GM06990 (cell line): ENCODE data around the gene MRPS10.

Experiments
- DNase-seq: peaks from one replicate; pipeline ENCODE4 v3.0.0-alpha.2; 2011; ENCODE audit not compliant: insufficient read length; ENCODE audit errors: extremely low read depth
- H3K27me3 ChIP-seq: replicated peaks from 2 replicates; pipeline ENCODE4 v1.6.0; 2011; ENCODE audit warnings: low read length; ENCODE audit not compliant: control insufficient read depth, insufficient read depth
- H3K36me3 ChIP-seq: 2 replicates; pipeline ENCODE4 v1.5.1; 2011; ENCODE audit warnings: low read length; ENCODE audit not compliant: control insufficient read depth, insufficient read depth
- H3K4me3 ChIP-seq: replicated peaks from 2 replicates; pipeline ENCODE4 v1.5.1; 2011; ENCODE audit warnings: low read depth, mild to moderate bottlenecking, control low read depth, low read length
- CTCF ChIP-seq: IDR thresholded peaks from 2 replicates; pipeline ENCODE4 v1.5.1; 2011; ENCODE audit warnings: low read length, control low read depth, mild to moderate bottlenecking, inconsistent platforms; ENCODE audit not compliant: insufficient read depth, poor library complexity, severe bottlenecking

The MRPS10 gene

DNA sequence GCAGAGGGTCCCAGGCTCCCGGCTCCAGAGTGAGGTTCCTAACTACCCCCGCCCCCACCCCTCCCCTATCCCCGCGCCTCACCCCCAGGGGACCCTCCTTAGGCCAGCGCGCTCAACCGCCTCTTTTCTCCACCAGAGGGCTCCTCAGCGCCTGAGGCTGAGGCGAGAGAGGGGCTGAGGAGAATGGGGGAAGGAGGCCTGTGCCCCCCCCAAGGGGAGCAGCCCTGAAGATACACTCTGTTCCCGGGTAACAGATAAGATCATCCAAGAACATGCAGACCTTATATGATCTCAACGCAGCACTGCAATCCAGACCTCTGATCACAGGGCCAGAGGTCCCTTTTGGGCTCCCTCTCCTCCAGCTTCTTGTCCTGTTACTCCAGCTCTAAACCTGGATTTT, 43.3 kb upstream of the MRPS10 start:
- DNase-seq: no peak
- Histone ChIP-seq H3K27me3 (no peaks in the 10 kb centered on the region), H3K4me3 (no peak overlapping the region), H3K36me3 (peaks cover 2% of the 10 kb centered on the region; the same call in 1 of the 2 replicates)
- TF ChIP-seq CTCF: peak; percentile 68

GRCh38 chr6:42260396-42260888, 42.8 kb upstream of the MRPS10 start:
- no peak overlapping the region for H3K4me3 ChIP-seq
- H3K27me3 ChIP-seq: no peaks in the 10 kb centered on the region
- H3K36me3 ChIP-seq: peaks cover 2% of the 10 kb centered on the region; the same call in 1 of the 2 replicates
- TF ChIP-seq CTCF: no peak
- DNase-seq: no peak

DNA sequence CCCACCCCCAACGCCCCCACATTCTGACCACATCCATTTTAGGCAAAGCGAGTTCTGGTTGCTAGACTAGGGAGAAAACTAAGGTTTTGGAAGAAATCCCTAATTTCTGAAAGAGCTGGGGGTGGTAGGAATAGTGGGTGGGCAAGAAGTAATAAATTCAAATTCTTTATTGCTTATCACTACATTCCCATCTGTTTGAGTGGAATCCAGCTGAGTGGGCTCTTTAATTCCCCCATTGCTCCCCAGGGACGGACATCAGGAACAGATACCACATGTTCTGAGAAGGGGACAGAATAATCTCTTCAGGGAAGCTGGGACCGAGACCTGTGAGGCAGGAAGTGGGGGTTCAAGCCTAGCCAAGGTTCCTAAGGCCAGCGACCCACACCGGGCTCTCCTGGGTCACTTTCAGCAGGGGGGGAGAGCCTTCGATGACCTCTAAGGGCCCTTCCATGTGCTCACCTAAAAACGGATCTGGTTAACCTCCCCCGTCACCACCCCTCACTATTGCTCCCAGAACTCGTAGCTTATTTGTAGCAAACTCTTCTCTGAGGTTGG, 42.3 kb upstream of the MRPS10 start:
- no peaks in the 10 kb centered on the region for H3K27me3 ChIP-seq
- DNase-seq: no peak
- TF ChIP-seq CTCF: no peak
- H3K36me3 ChIP-seq: peaks cover 3% of the 10 kb centered on the region
- H3K4me3 ChIP-seq: no peak overlapping the region

DNA sequence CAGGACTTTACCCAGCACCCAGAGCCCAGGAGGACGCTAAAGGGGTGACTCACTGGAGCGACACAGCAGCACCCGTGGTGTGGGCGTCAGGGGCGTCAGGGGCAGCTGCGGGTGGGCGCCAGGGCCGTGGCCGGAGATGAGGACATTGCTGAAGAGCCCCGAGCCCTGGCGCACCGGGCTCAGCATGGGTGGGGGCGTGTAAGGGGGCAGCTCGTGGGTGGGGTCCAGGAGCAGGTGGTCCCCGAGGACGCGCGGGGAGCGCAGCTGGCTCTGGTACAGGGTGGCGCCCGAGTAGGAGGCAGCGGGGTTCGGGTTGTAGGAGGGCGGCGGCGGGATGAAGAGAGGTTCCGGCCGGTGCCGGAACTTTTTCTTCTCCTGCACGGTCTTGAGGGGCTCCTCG, 41.6 kb upstream of the MRPS10 start:
- H3K27me3 ChIP-seq: no peaks in the 10 kb centered on the region
- no peak for TF ChIP-seq CTCF
- peaks cover 7% of the 10 kb centered on the region for H3K36me3 ChIP-seq
- no peak for DNase-seq
- no peak overlapping the region for H3K4me3 ChIP-seq

- DNase-seq: no peak
- peaks cover 7% of the 10 kb centered on the region for H3K36me3 ChIP-seq
- no peaks in the 10 kb centered on the region for H3K27me3 ChIP-seq
- TF ChIP-seq CTCF: no peak
- H3K4me3 ChIP-seq: no peak overlapping the region
Observed at GRCh38 chr6:42257614-42258013, 40.0 kb upstream of the MRPS10 start.

- no peak for TF ChIP-seq CTCF
- DNase-seq: no peak
- Histone ChIP-seq H3K4me3 (no peak overlapping the region), H3K36me3 (peaks cover 10% of the 10 kb centered on the region), H3K27me3 (no peaks in the 10 kb centered on the region)
Observed at GRCh38 chr6:42257063-42257462, 39.4 kb upstream of the MRPS10 start.
